CMK (cell line): ENCODE data around the gene SIGLEC8.
A peak's percentile ranks its signal among the peaks of the same experiment; 100 is the strongest.
"Not testable (repeated sequence)": the region's sequence is repeated elsewhere in the genome, so short reads cannot be mapped to it uniquely, and the experiment has no call there.

Source experiments
- DNase-seq: peaks from one replicate; pipeline ENCODE4 v3.0.0-alpha.2; 2010; ENCODE audit warnings: low read depth

SIGLEC8 gene

GRCh38 chr19:51473009-51473707, 14.9 kb upstream of the SIGLEC8 start:
- DNase-seq = peak; percentile 75

DNA sequence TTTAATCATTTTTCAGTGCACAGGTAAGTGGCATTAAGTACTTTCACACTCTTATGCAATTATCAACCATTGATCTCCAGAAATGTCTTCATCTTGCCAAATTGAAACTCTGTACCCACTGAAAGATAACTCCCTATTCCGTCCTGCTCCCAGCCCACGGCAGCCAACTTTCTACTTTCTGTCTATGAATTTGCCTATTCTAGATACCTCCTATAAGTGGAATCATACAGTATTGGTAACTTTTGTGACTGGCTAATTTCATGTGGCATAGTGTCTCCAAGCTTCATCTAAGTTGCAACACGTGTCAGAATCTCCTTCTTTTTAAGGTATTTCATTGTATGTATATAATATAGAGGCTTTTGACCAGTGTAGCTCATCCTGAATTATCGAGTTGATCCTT, 14.4 kb upstream of the SIGLEC8 start:
- DNase-seq = no peak

DNA sequence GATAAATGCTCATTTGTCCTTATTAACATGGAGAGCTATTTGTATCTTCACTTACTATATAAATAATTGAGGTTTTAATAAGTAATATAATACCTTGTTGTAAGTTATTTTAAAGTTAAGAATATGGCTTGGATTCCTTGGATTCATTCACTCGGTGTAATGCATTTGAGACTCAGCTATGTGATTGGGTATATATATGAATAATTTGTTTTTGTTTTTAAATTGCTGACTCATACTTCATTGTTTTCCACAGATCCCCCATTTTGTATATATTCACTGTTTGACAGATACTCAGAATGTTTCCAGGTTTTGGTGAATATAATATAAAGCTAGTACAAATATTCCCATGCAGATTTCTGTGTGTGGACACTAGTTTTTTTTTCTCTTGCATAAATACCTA, 13.3 kb upstream of the SIGLEC8 start:
- no peak for DNase-seq

DNA sequence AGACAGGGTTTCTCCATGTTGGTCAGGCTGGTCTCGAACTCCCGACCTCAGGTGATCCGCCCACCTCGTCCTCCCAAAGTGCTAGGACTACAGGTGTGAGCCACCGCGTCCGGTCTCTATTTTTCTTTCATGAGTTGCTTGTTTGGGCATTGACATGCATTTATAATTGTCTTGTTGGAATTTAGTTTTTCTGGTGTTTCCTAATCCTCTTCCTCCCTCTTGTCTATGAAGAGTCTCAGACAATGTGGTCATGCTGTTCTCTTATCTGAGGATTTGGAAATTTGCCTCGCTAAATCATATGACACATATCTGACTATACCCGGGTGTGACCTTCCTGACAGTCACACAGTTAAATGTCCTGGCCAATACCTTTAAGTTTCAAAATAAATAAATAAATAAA, 12.7 kb upstream of the SIGLEC8 start:
- no peak for DNase-seq

DNA sequence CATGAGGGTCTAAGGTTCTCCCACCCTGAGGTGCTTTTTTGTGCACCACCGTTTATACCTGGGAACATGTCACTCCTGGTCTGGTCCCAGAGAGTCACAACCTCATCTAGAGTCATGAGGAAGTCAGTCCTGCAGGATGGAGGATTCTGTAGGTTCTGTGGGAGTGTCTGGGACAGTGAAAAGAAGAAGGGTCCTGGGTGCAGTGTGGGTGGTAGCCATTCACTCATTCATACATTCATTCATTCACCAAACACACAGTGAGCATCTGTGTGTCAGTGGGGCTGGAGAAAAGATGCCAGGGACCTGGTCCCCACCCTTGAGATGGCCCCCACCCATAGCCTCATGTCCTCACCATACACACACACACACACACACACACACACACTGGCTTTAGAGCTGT, 11.4 kb upstream of the SIGLEC8 start:
- DNase-seq = no peak

DNA sequence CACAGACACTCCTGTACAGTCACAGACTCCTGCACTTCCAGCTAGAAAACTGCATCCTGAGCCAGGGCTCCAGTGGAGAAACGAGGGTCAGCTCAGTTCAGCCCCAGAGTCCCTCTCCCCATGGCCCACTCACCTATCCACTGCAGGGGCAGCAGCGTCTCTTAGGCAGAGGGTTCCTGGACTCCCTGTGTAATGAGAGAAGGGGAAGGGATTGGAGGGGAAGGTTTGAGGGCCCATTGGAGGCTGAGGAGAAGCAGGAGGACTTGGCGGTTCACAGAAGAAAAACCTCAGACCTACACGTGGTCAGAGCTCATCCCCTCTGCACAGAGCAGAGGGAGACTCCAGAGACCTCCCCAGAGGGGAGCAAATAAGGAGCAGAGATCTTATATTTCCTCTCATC, 10.9 kb upstream of the SIGLEC8 start:
- DNase-seq = no peak

- no peak for DNase-seq
Observed at GRCh38 chr19:51468545-51468920, 10.3 kb upstream of the SIGLEC8 start.

DNA sequence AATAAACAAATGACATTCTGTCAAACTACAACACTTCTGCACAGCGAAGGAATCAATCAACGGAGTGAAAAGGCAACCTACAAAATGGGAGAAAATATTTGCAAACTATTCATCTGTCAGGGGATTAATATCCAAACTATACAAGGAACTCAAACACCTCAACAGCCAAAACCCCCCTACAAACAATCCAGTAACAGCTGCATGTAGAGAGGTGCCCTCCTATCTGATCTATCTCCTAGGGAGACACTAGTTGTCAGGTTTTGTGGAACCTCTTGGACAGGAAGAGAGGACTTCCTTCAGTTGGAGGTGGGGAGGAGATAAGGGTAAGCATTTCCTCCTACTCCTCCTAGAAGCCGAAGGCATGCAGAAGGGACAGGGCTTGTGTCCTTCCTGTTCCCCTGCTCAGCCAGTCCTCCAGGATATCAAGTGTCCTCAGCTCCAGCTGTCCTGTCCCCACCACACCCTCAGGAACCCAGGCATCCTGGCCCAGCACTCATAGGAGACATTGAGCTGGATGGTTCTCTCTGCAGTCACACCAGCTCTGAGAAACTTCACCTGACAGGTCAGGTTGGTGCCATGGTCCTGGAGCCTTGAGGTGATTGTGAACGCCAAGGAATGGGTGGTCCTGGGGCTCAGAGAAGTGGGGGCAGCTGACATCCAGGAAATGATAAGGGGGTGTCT, 9.8 kb upstream of the SIGLEC8 start:
- DNase-seq = peak; percentile 94

- DNase-seq = no peak
Observed at GRCh38 chr19:51466723-51467122, 8.5 kb upstream of the SIGLEC8 start.

GRCh38 chr19:51463976-51464581, 5.8 kb upstream of the SIGLEC8 start:
- DNase-seq = not testable (repeated sequence)

DNA sequence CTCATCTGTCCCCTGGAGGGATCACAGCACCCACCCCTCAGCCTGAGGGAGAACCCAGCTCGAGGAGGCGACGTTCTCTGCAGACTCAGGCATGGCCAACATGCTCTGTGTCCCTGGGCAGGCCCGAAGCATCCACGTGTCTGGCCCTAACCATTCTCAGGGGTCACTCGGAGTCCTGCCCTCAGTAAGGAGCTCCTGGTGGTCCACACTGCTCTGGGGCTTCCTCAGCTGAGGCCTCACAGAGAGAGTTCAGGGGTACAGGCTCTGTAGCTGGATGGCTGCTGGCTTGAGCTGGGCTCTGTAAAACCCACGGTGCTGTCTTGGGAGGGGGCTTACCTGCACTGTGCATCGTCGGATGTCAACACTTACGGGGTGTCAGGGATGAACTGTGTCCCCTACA, 4.4 kb upstream of the SIGLEC8 start:
- DNase-seq = no peak

DNA sequence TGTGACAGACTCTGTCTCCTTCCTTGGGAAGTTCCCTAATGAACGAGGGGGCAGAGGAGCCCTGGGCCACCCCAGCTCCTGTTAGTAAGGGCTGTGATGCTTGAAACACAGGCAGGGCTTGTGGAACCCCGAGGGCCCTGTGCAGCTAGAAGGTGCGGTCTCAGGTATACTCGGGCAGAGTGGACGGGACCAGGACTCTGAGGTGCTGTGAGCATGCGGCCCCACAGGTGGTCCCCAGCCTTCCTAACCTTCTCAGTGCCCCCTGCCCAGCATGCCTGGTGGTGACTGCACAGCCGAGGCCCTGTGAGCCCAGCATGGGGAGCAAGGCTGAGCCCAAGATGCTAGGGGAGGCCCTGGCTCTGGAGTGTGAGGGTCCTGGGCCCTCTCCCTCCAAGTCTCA, 4.0 kb upstream of the SIGLEC8 start:
- DNase-seq = no peak

- DNase-seq = peak; percentile 96
Observed at GRCh38 chr19:51461723-51462161, 3.5 kb upstream of the SIGLEC8 start.

DNA sequence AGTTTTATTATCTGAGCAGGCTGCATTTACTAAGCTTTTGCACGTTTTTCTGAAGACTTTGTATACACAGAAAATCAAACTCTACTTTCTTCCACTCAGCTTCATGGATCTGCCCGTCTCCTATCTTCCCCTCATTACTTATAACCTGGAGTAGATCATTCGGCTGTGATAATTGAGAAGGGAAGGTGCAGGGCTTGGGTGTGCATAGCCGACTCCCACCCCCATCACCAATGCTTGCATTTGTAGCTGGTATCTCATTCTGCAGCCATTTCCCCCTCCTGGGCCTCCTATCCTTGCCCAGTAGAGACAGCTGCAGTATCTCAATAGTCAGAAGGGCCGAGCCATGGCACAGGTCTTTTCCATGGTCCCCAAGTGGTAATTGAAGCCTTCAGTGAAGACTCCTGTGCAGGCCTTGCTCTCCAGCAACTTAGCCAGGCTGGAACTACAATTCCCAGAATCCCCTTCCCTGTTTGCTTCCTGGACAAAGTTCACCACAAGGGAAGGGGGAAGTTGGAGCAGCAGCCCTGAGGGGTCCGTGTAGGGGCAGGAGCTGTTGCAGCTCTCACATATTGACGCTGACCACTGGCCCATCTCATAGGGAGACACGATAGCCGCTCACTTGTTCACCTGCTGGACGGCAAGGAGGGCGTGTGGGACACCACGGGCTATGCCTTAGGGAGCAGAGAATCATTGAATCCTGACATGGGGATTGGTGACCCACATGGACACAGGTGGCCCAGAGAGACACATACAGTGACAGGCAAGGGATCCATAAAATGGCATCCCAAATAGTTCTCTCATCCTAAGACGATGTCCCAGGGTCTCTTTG, 2.1 kb upstream of the SIGLEC8 start:
- peak; percentile 81 for DNase-seq

GRCh38 chr19:51458899-51459505, 748 bp upstream of the SIGLEC8 start:
- DNase-seq = no peak

GRCh38 chr19:51457351-51458013, 772 bp downstream of the SIGLEC8 start:
- no peak for DNase-seq

- DNase-seq = no peak
Observed at GRCh38 chr19:51456541-51457290, 1.5 kb downstream of the SIGLEC8 start.

- no peak for DNase-seq
Observed at GRCh38 chr19:51450730-51451307, 7.4 kb downstream of the SIGLEC8 start.

DNA sequence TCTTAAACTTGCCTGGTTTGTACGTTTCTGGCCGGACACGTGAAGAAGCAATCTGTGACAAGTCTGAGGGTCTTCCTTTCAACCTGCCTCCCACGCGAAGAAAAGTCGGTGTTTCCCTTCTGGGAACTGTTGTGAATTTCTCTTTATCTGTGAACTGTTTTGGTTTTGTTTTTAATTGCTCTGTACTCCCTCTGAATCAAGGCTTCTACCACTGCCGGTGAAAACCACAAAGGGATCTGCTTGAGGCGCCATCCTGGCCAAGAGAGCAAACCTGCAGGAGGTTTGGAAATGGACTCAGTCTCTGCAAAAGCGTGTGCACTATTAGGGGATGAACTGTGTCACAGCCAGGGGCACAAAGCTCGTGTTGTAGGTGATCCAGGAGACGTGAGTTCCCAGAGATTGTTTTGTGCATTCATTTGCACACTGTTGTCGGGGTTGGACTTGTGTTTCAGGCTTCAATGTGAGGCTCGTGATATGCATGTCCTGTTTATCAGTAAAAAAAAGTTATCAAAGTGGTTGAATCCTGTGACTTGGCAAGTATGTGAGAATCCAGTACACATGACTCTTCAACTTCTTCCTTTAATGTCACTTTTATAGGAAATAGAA, 9.7 kb downstream of the SIGLEC8 start:
- no peak for DNase-seq

GRCh38 chr19:51448011-51448410, 10.2 kb downstream of the SIGLEC8 start:
- DNase-seq = no peak
